ENCODE data around the gene GPR42. TPM values are rescaled to one million over a fixed set of nuclear protein-coding genes. Genes with fewer than 3 reads are reported as not detected.
A peak's percentile ranks its signal among the peaks of the same experiment; 100 is the strongest.
"Not testable (repeated sequence)": the region's sequence is repeated elsewhere in the genome, so short reads cannot be mapped to it uniquely, and the experiment has no call there.

The GPR42 gene
- total RNA-seq, 6 experiments from 2014 or later = not detected

DNA sequence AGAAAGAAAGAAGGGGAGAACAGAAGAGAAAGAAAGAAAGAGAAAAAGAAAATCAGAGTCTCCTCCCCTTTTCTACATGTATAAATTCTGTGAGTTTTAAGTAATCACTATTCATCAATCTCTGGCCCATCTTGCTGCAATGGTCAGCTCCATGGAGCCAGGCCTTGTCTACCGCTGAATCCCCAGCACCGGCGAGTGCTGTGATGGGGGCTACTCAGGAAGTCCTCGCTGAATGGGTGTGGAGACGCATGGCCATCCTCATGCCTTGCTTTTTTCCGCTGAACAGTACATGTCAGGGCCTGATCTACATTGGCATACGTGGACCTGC is 29.9 kb downstream of the GPR42 start:
- H3K4me1 Mint-ChIP-seq (ENCODE audit: low read depth) = peaks cover 11% of the 10 kb centered on the region
- no peaks in the 10 kb centered on the region for H3K36me3 Mint-ChIP-seq (ENCODE audit: low read depth)
- DNase-seq = no peak
- TF ChIP-seq, protein P1, sequence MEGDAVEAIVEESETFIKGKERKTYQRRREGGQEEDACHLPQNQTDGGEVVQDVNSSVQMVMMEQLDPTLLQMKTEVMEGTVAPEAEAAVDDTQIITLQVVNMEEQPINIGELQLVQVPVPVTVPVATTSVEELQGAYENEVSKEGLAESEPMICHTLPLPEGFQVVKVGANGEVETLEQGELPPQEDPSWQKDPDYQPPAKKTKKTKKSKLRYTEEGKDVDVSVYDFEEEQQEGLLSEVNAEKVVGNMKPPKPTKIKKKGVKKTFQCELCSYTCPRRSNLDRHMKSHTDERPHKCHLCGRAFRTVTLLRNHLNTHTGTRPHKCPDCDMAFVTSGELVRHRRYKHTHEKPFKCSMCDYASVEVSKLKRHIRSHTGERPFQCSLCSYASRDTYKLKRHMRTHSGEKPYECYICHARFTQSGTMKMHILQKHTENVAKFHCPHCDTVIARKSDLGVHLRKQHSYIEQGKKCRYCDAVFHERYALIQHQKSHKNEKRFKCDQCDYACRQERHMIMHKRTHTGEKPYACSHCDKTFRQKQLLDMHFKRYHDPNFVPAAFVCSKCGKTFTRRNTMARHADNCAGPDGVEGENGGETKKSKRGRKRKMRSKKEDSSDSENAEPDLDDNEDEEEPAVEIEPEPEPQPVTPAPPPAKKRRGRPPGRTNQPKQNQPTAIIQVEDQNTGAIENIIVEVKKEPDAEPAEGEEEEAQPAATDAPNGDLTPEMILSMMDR (IDR thresholded peaks at IDR 0.05) = no peak
- no peak overlapping the region for H3K27ac Mint-ChIP-seq
- peaks cover 8% of the 10 kb centered on the region; the same call in 1 of the 2 replicates for H3K27me3 Mint-ChIP-seq (ENCODE audit: insufficient read depth)
- H3K4me3 Mint-ChIP-seq = no peak overlapping the region
- H3K9me3 Mint-ChIP-seq = no peaks in the 10 kb centered on the region

DNA sequence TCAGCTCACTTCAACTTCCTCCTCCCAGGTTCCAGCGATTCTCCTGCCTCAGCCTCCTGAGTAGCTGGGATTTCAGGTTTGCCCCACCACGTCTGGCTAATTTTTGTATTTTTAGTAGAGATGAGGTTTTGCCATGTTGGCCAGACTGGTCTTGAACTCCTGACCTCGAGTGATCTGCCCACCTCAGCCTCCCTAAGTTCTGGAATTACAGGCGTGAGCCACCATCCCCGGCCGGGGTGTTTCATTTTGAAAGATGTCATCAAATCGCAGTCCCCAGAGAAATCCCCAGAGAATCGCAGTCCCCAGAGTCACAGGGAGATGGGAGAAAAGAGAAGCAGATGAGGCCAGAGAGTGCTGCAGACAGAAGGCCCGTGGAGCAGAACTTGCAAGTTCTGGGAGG is 30.5 kb downstream of the GPR42 start:
- not testable (repeated sequence) for H3K27ac Mint-ChIP-seq; H3K9me3 Mint-ChIP-seq; H3K4me3 Mint-ChIP-seq; DNase-seq; H3K36me3 Mint-ChIP-seq (ENCODE audit: low read depth)
- peaks cover 10% of the 10 kb centered on the region for H3K27me3 Mint-ChIP-seq (ENCODE audit: insufficient read depth)
- H3K4me1 Mint-ChIP-seq (ENCODE audit: low read depth) = peaks cover 14% of the 10 kb centered on the region

DNA sequence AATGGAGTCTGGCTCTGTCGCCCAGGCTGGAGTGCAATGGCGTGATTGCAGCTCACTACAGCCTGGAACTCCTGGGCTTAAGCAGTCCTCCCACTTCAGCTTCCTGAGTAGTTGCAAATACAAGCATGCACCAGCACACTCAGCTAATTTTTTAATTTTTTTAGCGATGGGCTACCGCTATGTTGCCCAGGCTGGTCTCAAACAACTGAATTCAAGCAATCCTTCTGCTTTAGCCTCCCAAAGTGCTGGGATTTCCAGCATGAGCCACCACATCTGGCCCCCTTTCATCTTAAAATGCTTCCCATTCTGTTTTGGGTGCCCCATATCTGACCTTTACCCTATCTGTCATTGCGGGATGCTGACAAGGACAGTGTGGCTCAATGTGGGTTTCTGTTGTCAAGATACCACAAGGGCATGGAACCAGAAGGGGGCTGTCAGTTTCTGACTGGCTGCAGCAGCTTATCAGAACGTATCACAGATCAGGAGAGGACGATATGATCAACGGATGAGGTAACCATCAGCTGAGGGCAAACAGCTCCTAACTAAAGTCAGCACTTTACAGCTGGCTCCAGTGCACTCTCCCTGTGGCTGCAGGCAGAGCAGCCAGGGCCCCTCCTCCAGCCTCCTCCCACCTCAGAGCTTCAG is 32.4 kb downstream of the GPR42 start:
- H3K27me3 Mint-ChIP-seq (ENCODE audit: insufficient read depth) = peaks cover 20% of the 10 kb centered on the region
- DNase-seq = no peak
- H3K4me1 Mint-ChIP-seq (ENCODE audit: low read depth) = peaks cover 14% of the 10 kb centered on the region
- H3K36me3 Mint-ChIP-seq (ENCODE audit: low read depth) = no peaks in the 10 kb centered on the region
- H3K27ac Mint-ChIP-seq = no peak overlapping the region
- H3K4me3 Mint-ChIP-seq = no peak overlapping the region
- H3K9me3 Mint-ChIP-seq = no peaks in the 10 kb centered on the region
- TF ChIP-seq, protein P1 (IDR thresholded peaks at IDR 0.05) = no peak

DNA sequence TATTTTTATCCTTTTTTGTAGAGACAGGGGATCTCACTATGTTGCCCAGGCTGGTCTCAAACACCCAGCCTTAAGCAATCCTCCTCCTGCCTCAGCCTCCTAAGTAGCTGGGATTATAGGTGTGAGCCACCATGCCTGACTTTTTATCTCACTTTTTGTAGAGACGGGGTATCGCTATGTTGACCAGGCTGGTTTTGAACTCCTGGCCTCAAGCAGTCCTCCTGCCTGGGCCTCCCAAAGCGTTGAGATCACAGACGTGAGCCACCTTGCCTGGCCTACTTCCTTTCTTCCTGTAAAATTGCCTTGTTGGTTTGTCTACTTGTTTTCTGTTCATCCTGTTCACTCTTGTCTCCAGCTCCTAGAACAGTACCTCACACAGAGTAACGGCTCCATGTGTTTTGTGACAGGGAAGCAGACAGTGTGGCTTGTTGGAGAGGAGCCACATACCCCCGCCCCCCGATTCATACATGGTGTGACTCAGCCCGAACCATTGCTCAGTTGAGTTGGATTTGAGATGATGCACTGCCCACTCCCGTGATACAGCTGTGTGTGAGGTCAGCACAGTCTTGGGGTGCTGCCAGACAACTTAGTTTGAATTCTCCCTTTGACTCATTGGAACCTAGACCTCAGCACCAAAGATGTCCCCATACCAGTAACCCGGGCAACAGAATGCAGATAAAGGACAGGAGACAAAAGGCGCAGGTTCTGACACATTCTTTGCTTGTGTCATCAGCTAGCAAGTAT is 34.2 kb downstream of the GPR42 start:
- peak overlapping the region; percentile 57 for H3K27ac Mint-ChIP-seq
- no peaks in the 10 kb centered on the region for H3K36me3 Mint-ChIP-seq (ENCODE audit: low read depth)
- peaks cover 14% of the 10 kb centered on the region for H3K4me1 Mint-ChIP-seq (ENCODE audit: low read depth)
- no peaks in the 10 kb centered on the region for H3K9me3 Mint-ChIP-seq
- TF ChIP-seq, protein P1 (IDR thresholded peaks at IDR 0.05) = no peak
- H3K27me3 Mint-ChIP-seq (ENCODE audit: insufficient read depth) = peaks cover 27% of the 10 kb centered on the region
- peak; percentile 96 for DNase-seq
- peak overlapping the region; percentile 6; the same call in 1 of the 2 replicates for H3K4me3 Mint-ChIP-seq

DNA sequence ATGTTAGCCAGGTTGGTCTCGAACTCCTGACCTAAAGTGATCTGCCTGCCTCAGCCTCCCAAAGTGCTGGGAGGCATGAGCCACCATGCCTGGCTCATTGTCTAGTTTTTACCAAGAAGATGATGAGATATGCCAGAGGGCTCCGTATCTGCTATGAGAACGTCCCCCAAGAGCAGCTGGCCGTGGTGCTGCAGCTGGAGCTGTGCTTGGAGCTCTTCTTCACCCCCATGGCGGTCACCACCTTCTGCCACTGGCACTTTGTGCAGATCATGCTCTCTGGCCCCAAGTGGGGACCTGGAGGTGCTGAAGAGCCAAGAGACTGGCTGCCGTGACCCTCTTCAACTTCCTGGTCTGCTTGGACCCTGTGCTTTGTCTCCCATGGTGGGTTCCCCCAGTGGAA is 36.8 kb downstream of the GPR42 start:
- DNase-seq = no peak
- Mint-ChIP-seq H3K4me1 (ENCODE audit: low read depth) (peaks cover 14% of the 10 kb centered on the region), H3K4me3 (no peak overlapping the region), H3K9me3 (no peaks in the 10 kb centered on the region), H3K36me3 (ENCODE audit: low read depth) (no peaks in the 10 kb centered on the region), H3K27ac (no peak overlapping the region), H3K27me3 (ENCODE audit: insufficient read depth) (peaks cover 29% of the 10 kb centered on the region)
- TF ChIP-seq, protein P1 (IDR thresholded peaks at IDR 0.05) = no peak

All from HFFc6 (cell line).